ENCODE data around the gene KIAA1217. TPM values are rescaled to one million over a fixed set of nuclear protein-coding genes. Genes with fewer than 3 reads are reported as not detected.

Gene KIAA1217
- total and polyA plus RNA-seq, 9 of the 15 experiments (the other 6 are each of a cell fraction or from before 2014, with no cell fraction given) = 0.04 TPM; not detected in 8

DNA sequence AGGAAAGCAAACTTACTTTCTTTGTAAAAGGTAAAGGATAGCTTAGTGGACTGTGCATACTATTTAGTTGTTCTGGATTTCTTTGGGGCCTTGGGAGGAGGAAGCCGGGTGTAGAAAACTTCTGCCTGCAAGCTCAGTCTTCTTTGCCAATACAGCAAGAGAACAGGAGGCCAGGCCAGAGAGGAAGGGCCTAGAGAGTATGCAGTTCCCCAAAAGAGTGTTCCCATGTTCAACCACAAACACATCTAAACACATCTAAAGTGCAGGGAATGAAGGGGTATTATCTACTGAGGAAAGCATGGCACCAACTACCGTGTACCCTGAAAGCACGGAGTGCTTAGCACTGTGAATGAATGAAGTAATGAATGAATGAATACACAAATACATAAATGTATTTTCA is 11.0 kb downstream of the KIAA1217 start (continued):
- TF ChIP-seq, protein P1, sequence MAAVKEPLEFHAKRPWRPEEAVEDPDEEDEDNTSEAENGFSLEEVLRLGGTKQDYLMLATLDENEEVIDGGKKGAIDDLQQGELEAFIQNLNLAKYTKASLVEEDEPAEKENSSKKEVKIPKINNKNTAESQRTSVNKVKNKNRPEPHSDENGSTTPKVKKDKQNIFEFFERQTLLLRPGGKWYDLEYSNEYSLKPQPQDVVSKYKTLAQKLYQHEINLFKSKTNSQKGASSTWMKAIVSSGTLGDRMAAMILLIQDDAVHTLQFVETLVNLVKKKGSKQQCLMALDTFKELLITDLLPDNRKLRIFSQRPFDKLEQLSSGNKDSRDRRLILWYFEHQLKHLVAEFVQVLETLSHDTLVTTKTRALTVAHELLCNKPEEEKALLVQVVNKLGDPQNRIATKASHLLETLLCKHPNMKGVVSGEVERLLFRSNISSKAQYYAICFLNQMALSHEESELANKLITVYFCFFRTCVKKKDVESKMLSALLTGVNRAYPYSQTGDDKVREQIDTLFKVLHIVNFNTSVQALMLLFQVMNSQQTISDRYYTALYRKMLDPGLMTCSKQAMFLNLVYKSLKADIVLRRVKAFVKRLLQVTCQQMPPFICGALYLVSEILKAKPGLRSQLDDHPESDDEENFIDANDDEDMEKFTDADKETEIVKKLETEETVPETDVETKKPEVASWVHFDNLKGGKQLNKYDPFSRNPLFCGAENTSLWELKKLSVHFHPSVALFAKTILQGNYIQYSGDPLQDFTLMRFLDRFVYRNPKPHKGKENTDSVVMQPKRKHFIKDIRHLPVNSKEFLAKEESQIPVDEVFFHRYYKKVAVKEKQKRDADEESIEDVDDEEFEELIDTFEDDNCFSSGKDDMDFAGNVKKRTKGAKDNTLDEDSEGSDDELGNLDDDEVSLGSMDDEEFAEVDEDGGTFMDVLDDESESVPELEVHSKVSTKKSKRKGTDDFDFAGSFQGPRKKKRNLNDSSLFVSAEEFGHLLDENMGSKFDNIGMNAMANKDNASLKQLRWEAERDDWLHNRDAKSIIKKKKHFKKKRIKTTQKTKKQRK (IDR thresholded peaks at IDR 0.05; ENCODE audit: borderline replicate concordance, low read depth, low read length) = no peak
- TF ChIP-seq, protein P2, sequence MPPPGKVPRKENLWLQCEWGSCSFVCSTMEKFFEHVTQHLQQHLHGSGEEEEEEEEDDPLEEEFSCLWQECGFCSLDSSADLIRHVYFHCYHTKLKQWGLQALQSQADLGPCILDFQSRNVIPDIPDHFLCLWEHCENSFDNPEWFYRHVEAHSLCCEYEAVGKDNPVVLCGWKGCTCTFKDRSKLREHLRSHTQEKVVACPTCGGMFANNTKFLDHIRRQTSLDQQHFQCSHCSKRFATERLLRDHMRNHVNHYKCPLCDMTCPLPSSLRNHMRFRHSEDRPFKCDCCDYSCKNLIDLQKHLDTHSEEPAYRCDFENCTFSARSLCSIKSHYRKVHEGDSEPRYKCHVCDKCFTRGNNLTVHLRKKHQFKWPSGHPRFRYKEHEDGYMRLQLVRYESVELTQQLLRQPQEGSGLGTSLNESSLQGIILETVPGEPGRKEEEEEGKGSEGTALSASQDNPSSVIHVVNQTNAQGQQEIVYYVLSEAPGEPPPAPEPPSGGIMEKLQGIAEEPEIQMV (tag; conservative IDR thresholded peaks at IDR 0.05; ENCODE audit: low read depth) = no peak
- TF ChIP-seq HIVEP1 (CRISPR knock-in tag; IDR thresholded peaks at IDR 0.05) (no peak), ZNF347 (CRISPR knock-in tag; IDR thresholded peaks at IDR 0.05; ENCODE audit: low read depth) (no peak), CXXC5 (CRISPR knock-in tag; IDR thresholded peaks at IDR 0.05) (no peak)

DNA sequence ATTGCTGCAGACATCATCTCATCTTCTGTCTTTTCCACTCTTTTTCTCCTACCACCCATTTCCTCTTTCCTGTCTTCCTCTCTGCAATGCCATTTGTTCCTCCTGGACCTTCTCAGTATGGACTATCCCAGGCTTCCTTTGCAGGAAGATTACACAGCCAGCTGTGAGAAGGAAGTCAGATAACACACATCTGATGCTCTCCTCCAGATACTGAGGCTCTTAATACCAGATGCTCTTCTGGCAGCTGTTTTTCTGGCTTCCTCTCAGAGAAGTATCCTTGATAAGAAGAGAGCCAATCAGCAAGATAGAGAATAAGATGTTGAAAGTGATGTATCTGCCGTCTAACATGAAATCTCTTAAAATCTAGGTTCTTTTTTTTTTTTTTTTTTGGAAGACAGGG is 14.4 kb downstream of the KIAA1217 start:
- ATAC-seq = no peak
- CTCF ChIA-PET (ENCODE audit: low intra/inter-chr PET ratio) = no interaction called here
- Histone ChIP-seq H3K27ac (ENCODE audit: extremely low read depth, low read depth, low read length) (no peak overlapping the region), H3K9me3 (replicated peaks; ENCODE audit: control insufficient read depth, insufficient read depth, low read depth, low read length) (no peaks in the 10 kb centered on the region), H2AFZ (ENCODE audit: low read depth, low read length) (no peak overlapping the region), H3K9ac (ENCODE audit: insufficient read depth in 1 of 2, low read depth in 2 of 2, low read length in 2 of 2) (no peak overlapping the region), H3K4me1 (replicated peaks in 1 of 2; ENCODE audit: control insufficient read depth in 2 of 2, insufficient read depth in 2 of 2, low read length in 2 of 2) (no peaks in the 10 kb centered on the region), H4K20me1 (replicated peaks; ENCODE audit: control insufficient read depth, insufficient read depth, low read length) (no peaks in the 10 kb centered on the region; the same call in 1 of the 2 replicates), H3K79me2 (ENCODE audit: control insufficient read depth, insufficient read depth, low read length) (no peaks in the 10 kb centered on the region), H3K4me2 (ENCODE audit: insufficient read depth, low read length) (no peak overlapping the region), H3K27me3 (ENCODE audit: control insufficient read depth in 2 of 2, insufficient read depth in 2 of 2, low read length in 2 of 2) (peaks cover 0 to 4% of the 10 kb centered on the region in 2 experiments; a peak in 2 of 5 replicates), H3K9me1 (ENCODE audit: control insufficient read depth, insufficient read depth, low read length) (no peaks in the 10 kb centered on the region), H3K4me3 (no peak overlapping the region), H3K36me3 (ENCODE audit: control insufficient read depth, insufficient read depth, low read length) (no peaks in the 10 kb centered on the region)
- DNase-seq (ENCODE audit: extremely low read depth in 1 of 4, low spot score in 3 of 4) = no peak
- no TSS peak for BruUV-seq (replicated peaks)
- intact Hi-C loops (cut with micrococcal nuclease) = no loop called here
- TF ChIP-seq, protein P3, sequence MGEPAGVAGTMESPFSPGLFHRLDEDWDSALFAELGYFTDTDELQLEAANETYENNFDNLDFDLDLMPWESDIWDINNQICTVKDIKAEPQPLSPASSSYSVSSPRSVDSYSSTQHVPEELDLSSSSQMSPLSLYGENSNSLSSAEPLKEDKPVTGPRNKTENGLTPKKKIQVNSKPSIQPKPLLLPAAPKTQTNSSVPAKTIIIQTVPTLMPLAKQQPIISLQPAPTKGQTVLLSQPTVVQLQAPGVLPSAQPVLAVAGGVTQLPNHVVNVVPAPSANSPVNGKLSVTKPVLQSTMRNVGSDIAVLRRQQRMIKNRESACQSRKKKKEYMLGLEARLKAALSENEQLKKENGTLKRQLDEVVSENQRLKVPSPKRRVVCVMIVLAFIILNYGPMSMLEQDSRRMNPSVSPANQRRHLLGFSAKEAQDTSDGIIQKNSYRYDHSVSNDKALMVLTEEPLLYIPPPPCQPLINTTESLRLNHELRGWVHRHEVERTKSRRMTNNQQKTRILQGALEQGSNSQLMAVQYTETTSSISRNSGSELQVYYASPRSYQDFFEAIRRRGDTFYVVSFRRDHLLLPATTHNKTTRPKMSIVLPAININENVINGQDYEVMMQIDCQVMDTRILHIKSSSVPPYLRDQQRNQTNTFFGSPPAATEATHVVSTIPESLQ (CRISPR knock-in tag; IDR thresholded peaks at IDR 0.05) = no peak
- TF ChIP-seq ZNF696 (CRISPR knock-in tag; conservative IDR thresholded peaks at IDR 0.05) = no peak
- TF ChIP-seq, protein P4, sequence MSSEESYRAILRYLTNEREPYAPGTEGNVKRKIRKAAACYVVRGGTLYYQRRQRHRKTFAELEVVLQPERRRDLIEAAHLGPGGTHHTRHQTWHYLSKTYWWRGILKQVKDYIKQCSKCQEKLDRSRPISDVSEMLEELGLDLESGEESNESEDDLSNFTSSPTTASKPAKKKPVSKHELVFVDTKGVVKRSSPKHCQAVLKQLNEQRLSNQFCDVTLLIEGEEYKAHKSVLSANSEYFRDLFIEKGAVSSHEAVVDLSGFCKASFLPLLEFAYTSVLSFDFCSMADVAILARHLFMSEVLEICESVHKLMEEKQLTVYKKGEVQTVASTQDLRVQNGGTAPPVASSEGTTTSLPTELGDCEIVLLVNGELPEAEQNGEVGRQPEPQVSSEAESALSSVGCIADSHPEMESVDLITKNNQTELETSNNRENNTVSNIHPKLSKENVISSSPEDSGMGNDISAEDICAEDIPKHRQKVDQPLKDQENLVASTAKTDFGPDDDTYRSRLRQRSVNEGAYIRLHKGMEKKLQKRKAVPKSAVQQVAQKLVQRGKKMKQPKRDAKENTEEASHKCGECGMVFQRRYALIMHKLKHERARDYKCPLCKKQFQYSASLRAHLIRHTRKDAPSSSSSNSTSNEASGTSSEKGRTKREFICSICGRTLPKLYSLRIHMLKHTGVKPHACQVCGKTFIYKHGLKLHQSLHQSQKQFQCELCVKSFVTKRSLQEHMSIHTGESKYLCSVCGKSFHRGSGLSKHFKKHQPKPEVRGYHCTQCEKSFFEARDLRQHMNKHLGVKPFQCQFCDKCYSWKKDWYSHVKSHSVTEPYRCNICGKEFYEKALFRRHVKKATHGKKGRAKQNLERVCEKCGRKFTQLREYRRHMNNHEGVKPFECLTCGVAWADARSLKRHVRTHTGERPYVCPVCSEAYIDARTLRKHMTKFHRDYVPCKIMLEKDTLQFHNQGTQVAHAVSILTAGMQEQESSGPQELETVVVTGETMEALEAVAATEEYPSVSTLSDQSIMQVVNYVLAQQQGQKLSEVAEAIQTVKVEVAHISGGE (CRISPR knock-in tag; IDR thresholded peaks at IDR 0.05) = no peak
- in situ Hi-C loops (cut with MboI) = loop anchor here (25.0 kb wide), 1 partner anchor 911 kb away; no protein-coding TSS in a partner anchor
- POLR2A ChIA-PET = no interaction called here
- 0% methylated on average over 1 of the region's 1 CpG for WGBS (ENCODE audit: insufficient coverage, low coverage, missing lambda C conversion rate)
- FAIRE-seq = no peak
